ENCODE measurements around the gene PMF1.

Gene PMF1

GRCh38 chr1:156167536-156167935 is 45.3 kb upstream of the PMF1 start:
- no peak overlapping the region for H3K27ac ChIP-seq (ENCODE audit: poor library complexity, severe bottlenecking)
- no peaks in the 10 kb centered on the region for H3K36me3 ChIP-seq (ENCODE audit: low read depth)
- no peak overlapping the region for H3K4me3 ChIP-seq (ENCODE audit: severe bottlenecking)
- no peaks in the 10 kb centered on the region for H3K27me3 ChIP-seq (ENCODE audit: insufficient read depth, poor library complexity, severe bottlenecking)
- ATAC-seq (ENCODE audit: low read depth) = no peak
- no peaks in the 10 kb centered on the region for H3K4me1 ChIP-seq (ENCODE audit: insufficient read depth, poor library complexity, severe bottlenecking)
- no peak for DNase-seq (ENCODE audit: low spot score)
- no peak for TF ChIP-seq CTCF (IDR thresholded peaks at IDR 0.05; ENCODE audit: poor library complexity, severe bottlenecking)
- no peaks in the 10 kb centered on the region for H3K9me3 ChIP-seq (ENCODE audit: severe bottlenecking)

- DNase-seq (ENCODE audit: low spot score) (no peak), ATAC-seq (ENCODE audit: low read depth) (no peak)
- TF ChIP-seq CTCF (IDR thresholded peaks at IDR 0.05; ENCODE audit: poor library complexity, severe bottlenecking) = no peak
- Histone ChIP-seq H3K9me3 (ENCODE audit: severe bottlenecking) (no peaks in the 10 kb centered on the region), H3K36me3 (ENCODE audit: low read depth) (no peaks in the 10 kb centered on the region), H3K4me3 (ENCODE audit: severe bottlenecking) (no peak overlapping the region), H3K4me1 (ENCODE audit: insufficient read depth, poor library complexity, severe bottlenecking) (no peaks in the 10 kb centered on the region), H3K27me3 (ENCODE audit: insufficient read depth, poor library complexity, severe bottlenecking) (no peaks in the 10 kb centered on the region), H3K27ac (ENCODE audit: poor library complexity, severe bottlenecking) (no peak overlapping the region)
Observed at GRCh38 chr1:156172696-156173470, 39.9 kb upstream of the PMF1 start.

- Histone ChIP-seq H3K9me3 (ENCODE audit: severe bottlenecking) (no peaks in the 10 kb centered on the region), H3K4me3 (ENCODE audit: severe bottlenecking) (no peak overlapping the region), H3K27ac (ENCODE audit: poor library complexity, severe bottlenecking) (no peak overlapping the region), H3K36me3 (ENCODE audit: low read depth) (no peaks in the 10 kb centered on the region), H3K27me3 (ENCODE audit: insufficient read depth, poor library complexity, severe bottlenecking) (no peaks in the 10 kb centered on the region), H3K4me1 (ENCODE audit: insufficient read depth, poor library complexity, severe bottlenecking) (no peaks in the 10 kb centered on the region)
- TF ChIP-seq CTCF (IDR thresholded peaks at IDR 0.05; ENCODE audit: poor library complexity, severe bottlenecking) = no peak
- DNase-seq (ENCODE audit: low spot score) = no peak
- ATAC-seq (ENCODE audit: low read depth) = 0 out of 3 replicates have a peak, but pooled peaks have one; percentile 29
Observed at GRCh38 chr1:156176610-156177210, 36.1 kb upstream of the PMF1 start.

GRCh38 chr1:156177919-156178654 is 34.7 kb upstream of the PMF1 start:
- Histone ChIP-seq H3K9me3 (ENCODE audit: severe bottlenecking) (no peaks in the 10 kb centered on the region), H3K27ac (ENCODE audit: poor library complexity, severe bottlenecking) (no peak overlapping the region), H3K36me3 (ENCODE audit: low read depth) (no peaks in the 10 kb centered on the region), H3K4me3 (ENCODE audit: severe bottlenecking) (no peak overlapping the region), H3K27me3 (ENCODE audit: insufficient read depth, poor library complexity, severe bottlenecking) (no peaks in the 10 kb centered on the region), H3K4me1 (ENCODE audit: insufficient read depth, poor library complexity, severe bottlenecking) (no peaks in the 10 kb centered on the region)
- TF ChIP-seq CTCF (IDR thresholded peaks at IDR 0.05; ENCODE audit: poor library complexity, severe bottlenecking) = no peak
- ATAC-seq (ENCODE audit: low read depth) (no peak), DNase-seq (ENCODE audit: low spot score) (no peak)

Data from RWPE2 (cell line).